Calu3 (cell line): Measurements from ENCODE around the gene C14orf180. TPM values are rescaled to one million over a fixed set of nuclear protein-coding genes. Genes with fewer than 3 reads are reported as not detected.

ENCODE experiments used
- BruUV-seq: library from RNA; stranded (reverse); fragments of 400-500 nt; replicated peaks from 2 replicates; lab custom pipeline; 2021; lab: Mats Ljungman, UMichigan
- CTCF ChIA-PET: fragments of 300-600 bp; sonication (Branson Sonifier 250); formaldehyde crosslinking; loops from one replicate; lab custom pipeline; 2022; ENCODE audit warnings: antibody characterized with exemption; lab: Charles Lee
- DNase-seq: peaks from one replicate; pipeline ENCODE4 v3.0.0; 2022
- H3K27ac Mint-ChIP-seq: one replicate; pipeline ENCODE4 v1.8.0; 2022; ENCODE audit warnings: mixed read lengths; ENCODE audit not compliant: unreplicated experiment
- H3K27me3 Mint-ChIP-seq: one replicate; pipeline ENCODE4 v1.8.0; 2022; ENCODE audit warnings: mixed read lengths; ENCODE audit not compliant: unreplicated experiment
- H3K36me3 Mint-ChIP-seq: one replicate; pipeline ENCODE4 v1.8.0; 2022; ENCODE audit warnings: mild to moderate bottlenecking, moderate library complexity, mixed read lengths; ENCODE audit not compliant: insufficient read depth, unreplicated experiment
- H3K4me1 Mint-ChIP-seq: one replicate; pipeline ENCODE4 v1.8.0; 2022; ENCODE audit warnings: mild to moderate bottlenecking, low read depth, mixed read lengths; ENCODE audit not compliant: unreplicated experiment
- H3K4me3 Mint-ChIP-seq: one replicate; pipeline ENCODE4 v1.8.0; 2022; ENCODE audit warnings: mild to moderate bottlenecking, low read depth, moderate library complexity, mixed read lengths; ENCODE audit not compliant: unreplicated experiment
- H3K9me3 Mint-ChIP-seq: one replicate; pipeline ENCODE4 v1.8.0; 2022; ENCODE audit warnings: low read depth, mixed read lengths; ENCODE audit not compliant: unreplicated experiment
- intact Hi-C: fragments of 100-400 bp; cut with micrococcal nuclease; formaldehyde crosslinking; loops from one replicate; pipeline ENCODE4 v1.10.0; 2022; ENCODE audit not compliant: unreplicated experiment
- total RNA-seq: library from RNA; stranded (reverse); gene quantifications from 2 replicates; pipeline ENCODE4 v1.2.3, GENCODE V29; 2022
- TF ChIP-seq, protein P1 (sequence below): fragments of 200-600 bp; IDR thresholded peaks from one replicate; pipeline ENCODE4 v1.8.0; 2022; ENCODE audit warnings: antibody characterized with exemption; ENCODE audit not compliant: unreplicated experiment

The C14orf180 gene
- total RNA-seq, 1 experiment from 2014 or later, result not detected

DNA sequence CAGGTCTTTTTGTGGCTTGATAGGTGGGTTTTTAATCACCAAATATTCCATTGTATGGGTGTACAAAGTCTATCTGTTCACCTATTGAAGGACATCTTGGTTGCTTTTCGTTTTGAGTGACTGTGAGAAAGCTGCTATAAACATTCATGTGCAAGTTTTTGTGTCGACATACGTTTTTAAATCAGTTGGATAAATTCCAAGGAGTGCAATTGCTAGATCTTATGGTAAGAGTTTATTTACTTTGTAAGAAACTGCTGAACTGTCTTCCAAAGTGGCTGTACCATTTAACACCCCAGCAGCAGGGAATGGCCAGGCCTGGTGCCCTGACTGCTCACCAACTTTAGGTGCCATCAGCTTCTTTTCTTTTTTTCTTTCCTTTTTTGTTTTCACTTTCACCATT lies 45.5 kb upstream of the C14orf180 start:
- no peak for DNase-seq
- Mint-ChIP-seq H3K9me3 (no peaks in the 10 kb centered on the region), H3K27ac (no peak overlapping the region), H3K27me3 (peaks cover 70% of the 10 kb centered on the region), H3K4me1 (no peaks in the 10 kb centered on the region), H3K36me3 (no peaks in the 10 kb centered on the region), H3K4me3 (no peak overlapping the region)
- no TSS peak for BruUV-seq
- TF ChIP-seq, protein P1, sequence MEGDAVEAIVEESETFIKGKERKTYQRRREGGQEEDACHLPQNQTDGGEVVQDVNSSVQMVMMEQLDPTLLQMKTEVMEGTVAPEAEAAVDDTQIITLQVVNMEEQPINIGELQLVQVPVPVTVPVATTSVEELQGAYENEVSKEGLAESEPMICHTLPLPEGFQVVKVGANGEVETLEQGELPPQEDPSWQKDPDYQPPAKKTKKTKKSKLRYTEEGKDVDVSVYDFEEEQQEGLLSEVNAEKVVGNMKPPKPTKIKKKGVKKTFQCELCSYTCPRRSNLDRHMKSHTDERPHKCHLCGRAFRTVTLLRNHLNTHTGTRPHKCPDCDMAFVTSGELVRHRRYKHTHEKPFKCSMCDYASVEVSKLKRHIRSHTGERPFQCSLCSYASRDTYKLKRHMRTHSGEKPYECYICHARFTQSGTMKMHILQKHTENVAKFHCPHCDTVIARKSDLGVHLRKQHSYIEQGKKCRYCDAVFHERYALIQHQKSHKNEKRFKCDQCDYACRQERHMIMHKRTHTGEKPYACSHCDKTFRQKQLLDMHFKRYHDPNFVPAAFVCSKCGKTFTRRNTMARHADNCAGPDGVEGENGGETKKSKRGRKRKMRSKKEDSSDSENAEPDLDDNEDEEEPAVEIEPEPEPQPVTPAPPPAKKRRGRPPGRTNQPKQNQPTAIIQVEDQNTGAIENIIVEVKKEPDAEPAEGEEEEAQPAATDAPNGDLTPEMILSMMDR, result no peak
- CTCF ChIA-PET, result no interaction called here
- intact Hi-C loops, result no loop called here

DNA sequence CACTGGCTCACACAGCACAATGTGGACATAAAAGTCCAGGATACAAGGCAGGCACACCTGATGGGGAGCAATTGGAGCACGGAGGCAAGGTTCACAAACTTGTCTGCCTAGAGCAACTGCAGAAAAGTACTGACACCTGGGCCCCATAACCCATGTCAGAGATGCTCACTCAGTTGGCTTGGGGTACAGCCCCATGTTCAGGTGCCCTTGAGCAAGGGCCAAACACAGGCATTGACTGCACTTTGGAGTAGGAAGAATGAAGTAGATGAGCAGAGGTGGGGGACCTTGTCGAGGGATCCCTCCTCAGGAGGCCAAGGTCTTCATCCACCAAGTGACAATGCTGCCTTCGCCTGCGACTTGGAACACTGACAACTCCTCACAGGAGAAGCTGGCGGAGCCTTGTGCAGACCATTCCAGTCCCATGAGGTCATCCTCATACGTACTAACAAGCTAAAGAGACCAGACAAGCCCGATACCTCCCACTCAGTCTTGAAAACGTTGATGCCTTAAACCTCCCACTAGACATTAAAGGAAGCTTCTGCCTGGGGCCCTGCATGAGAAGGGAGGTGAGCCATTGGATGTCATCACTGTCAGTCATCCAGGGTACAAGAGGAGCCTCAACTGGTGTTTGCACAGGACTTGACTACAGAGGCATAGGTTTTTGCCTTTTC lies 42.5 kb upstream of the C14orf180 start:
- TF ChIP-seq, protein P1, result no peak
- peaks cover 57% of the 10 kb centered on the region for H3K27me3 Mint-ChIP-seq
- H3K4me3 Mint-ChIP-seq, result no peak overlapping the region
- H3K36me3 Mint-ChIP-seq, result no peaks in the 10 kb centered on the region
- CTCF ChIA-PET, result no interaction called here
- H3K27ac Mint-ChIP-seq, result no peak overlapping the region
- H3K9me3 Mint-ChIP-seq, result no peaks in the 10 kb centered on the region
- intact Hi-C loops, result no loop called here
- peak; percentile 39 for DNase-seq
- H3K4me1 Mint-ChIP-seq, result no peaks in the 10 kb centered on the region
- BruUV-seq, result no TSS peak

DNA sequence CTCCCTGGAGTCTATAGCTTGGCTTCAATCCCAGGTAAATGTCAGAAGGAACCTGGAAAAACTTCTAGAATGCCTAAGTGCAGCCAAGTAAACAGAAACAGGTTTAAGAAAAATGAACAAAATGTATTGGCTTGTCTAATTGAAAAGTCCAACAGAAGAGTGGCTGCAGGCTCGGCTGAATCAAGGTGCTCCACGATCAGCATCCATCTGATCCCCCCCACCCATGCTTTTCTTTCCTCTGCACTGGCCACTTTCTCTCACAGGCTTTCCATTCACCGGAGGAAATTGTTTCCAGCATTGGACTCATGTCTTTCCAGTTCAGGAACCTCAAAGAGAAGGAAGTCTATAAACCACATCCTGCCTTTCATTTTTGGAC lies 42.0 kb upstream of the C14orf180 start:
- Mint-ChIP-seq H3K9me3 (no peaks in the 10 kb centered on the region), H3K27ac (no peak overlapping the region), H3K4me3 (no peak overlapping the region), H3K36me3 (no peaks in the 10 kb centered on the region), H3K27me3 (peaks cover 57% of the 10 kb centered on the region), H3K4me1 (no peaks in the 10 kb centered on the region)
- BruUV-seq, result no TSS peak
- intact Hi-C loops, result no loop called here
- CTCF ChIA-PET, result no interaction called here
- DNase-seq, result no peak
- TF ChIP-seq, protein P1, result no peak

DNA sequence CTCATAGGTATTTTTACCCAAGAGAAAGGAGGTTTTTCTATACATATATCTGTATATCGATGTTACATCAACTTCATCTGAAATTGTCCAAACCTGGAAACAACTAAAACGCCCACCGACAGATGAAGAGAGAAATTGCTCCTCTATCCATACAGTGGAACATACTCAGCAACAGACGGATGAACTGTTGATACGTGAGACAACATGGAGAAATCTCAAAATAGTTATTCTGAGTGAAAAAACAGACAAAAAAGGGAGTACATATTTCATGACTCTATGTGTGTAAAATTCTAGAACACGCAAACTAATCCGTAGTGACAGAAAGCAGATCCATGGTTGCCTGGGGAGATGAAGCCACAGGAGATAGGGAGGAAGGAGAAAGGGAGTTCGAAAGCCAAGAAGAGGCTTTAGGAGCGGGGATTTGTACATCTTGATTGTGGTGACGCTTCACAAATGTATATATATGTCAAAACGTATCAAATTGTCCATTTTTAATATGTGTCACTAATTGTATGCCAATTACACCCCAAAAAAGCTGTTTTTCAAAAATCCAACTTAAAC lies 37.6 kb upstream of the C14orf180 start:
- no TSS peak for BruUV-seq
- CTCF ChIA-PET, result interaction anchor here (1.2 kb wide), 1 partner anchor 10 kb away, joined by 3 read pairs; no protein-coding TSS in a partner anchor
- Mint-ChIP-seq H3K4me1 (no peaks in the 10 kb centered on the region), H3K4me3 (no peak overlapping the region), H3K9me3 (no peaks in the 10 kb centered on the region), H3K36me3 (no peaks in the 10 kb centered on the region), H3K27ac (no peak overlapping the region), H3K27me3 (peaks cover 63% of the 10 kb centered on the region)
- TF ChIP-seq, protein P1, result no peak
- intact Hi-C loops, result no loop called here
- DNase-seq, result no peak
